IMR-90 (cell line): ENCODE measurements around the gene TRDMT1. TPM values are rescaled to one million over a fixed set of nuclear protein-coding genes. Genes with fewer than 3 reads are reported as not detected.

Experiments used
- ATAC-seq: fragments of 200-7000 bp; cut with Tn5 transposase; 2 replicates; pipeline ENCODE4 v1.9.1; 2020; ENCODE audit warnings: low read depth, mild to moderate bottlenecking, moderate library complexity
- BruUV-seq: library from RNA; stranded (reverse); fragments of 400-500 nt; replicated peaks from 2 replicates; lab custom pipeline; 2021; lab: Mats Ljungman, UMichigan
- CTCF ChIA-PET: fragments of 300-600 bp; formaldehyde crosslinking; extraction: SDS; loops from one replicate; lab custom pipeline; 2021; ENCODE audit warnings: antibody characterized with exemption; lab: Yijun Ruan, JAX
- POLR2A ChIA-PET: fragments of 300-600 bp; sonication (Branson Sonifier 250); formaldehyde crosslinking; loops from one replicate; lab custom pipeline; 2022; ENCODE audit warnings: antibody characterized with exemption; ENCODE audit not compliant: unreplicated experiment; lab: Charles Lee
- DNase-seq: peaks from one replicate; pipeline ENCODE4 v3.0.0; 2013
- H2AFZ ChIP-seq: replicated peaks from 2 replicates; pipeline ENCODE3; 2013; ENCODE audit warnings: low read length, mild to moderate bottlenecking; ENCODE audit not compliant: poor library complexity
- H2AK5ac ChIP-seq: 2 replicates; pipeline ENCODE4 v1.6.1; 2013; ENCODE audit warnings: low read depth, low read length, inconsistent platforms
- H2AK9ac ChIP-seq: replicated peaks from 2 replicates; pipeline ENCODE3; 2013; ENCODE audit warnings: mild to moderate bottlenecking, low read depth, low read length, moderate library complexity; ENCODE audit not compliant: poor library complexity
- H2BK120ac ChIP-seq: 2 replicates; pipeline ENCODE4 v1.6.1; 2013; ENCODE audit warnings: low read depth, low read length, inconsistent platforms
- H2BK15ac ChIP-seq: 3 replicates; pipeline ENCODE4 v1.6.1; 2013; ENCODE audit warnings: low read depth, low read length, inconsistent platforms
- H2BK20ac ChIP-seq: 2 replicates; pipeline ENCODE4 v1.6.1; 2013; ENCODE audit warnings: low read depth, mild to moderate bottlenecking, inconsistent platforms, low read length, moderate library complexity
- H2BK5ac ChIP-seq: 2 replicates; pipeline ENCODE4 v1.6.1; 2013; ENCODE audit warnings: mild to moderate bottlenecking, low read depth, low read length, inconsistent platforms; ENCODE audit not compliant: poor library complexity, severe bottlenecking
- H3K14ac ChIP-seq: replicated peaks from 2 replicates; pipeline ENCODE4 v1.6.1; 2013; ENCODE audit warnings: low read depth, low read length, inconsistent platforms
- H3K18ac ChIP-seq: 2 replicates; pipeline ENCODE4 v1.6.1; 2013; ENCODE audit warnings: low read depth, low read length, control low read depth
- H3K23ac ChIP-seq: 2 replicates; pipeline ENCODE4 v1.6.1; 2013; ENCODE audit warnings: low read depth, low read length, inconsistent platforms
- H3K27ac ChIP-seq: 2 replicates; pipeline ENCODE4 v1.5.1; 2013; ENCODE audit warnings: mild to moderate bottlenecking, control low read depth, low read length; ENCODE audit not compliant: insufficient read depth
- H3K27me3 ChIP-seq: 2 replicates; pipeline ENCODE4 v1.6.1; 2013; ENCODE audit warnings: low read length; ENCODE audit not compliant: control insufficient read depth, insufficient read depth
- H3K36me3 ChIP-seq: 2 replicates; pipeline ENCODE4 v1.6.1; 2013; ENCODE audit warnings: low read length, mixed read lengths; ENCODE audit not compliant: control insufficient read depth, insufficient read depth
- H3K4ac ChIP-seq: 2 replicates; pipeline ENCODE4 v1.6.1; 2013; ENCODE audit warnings: low read depth, low read length, inconsistent platforms
- H3K4me1 ChIP-seq: 2 replicates; pipeline ENCODE4 v1.6.1; 2013; ENCODE audit warnings: low read length, mixed read lengths; ENCODE audit not compliant: control insufficient read depth, insufficient read depth
- H3K4me2 ChIP-seq: 2 replicates; pipeline ENCODE4 v1.6.1; 2013; ENCODE audit warnings: low read depth, mild to moderate bottlenecking, control low read depth, low read length, moderate library complexity
- H3K4me3 ChIP-seq: 2 replicates; pipeline ENCODE4 v1.5.1; 2013; ENCODE audit warnings: low read depth, mild to moderate bottlenecking, control low read depth, low read length, moderate library complexity; ENCODE audit not compliant: insufficient read depth
- H3K56ac ChIP-seq: 2 replicates; pipeline ENCODE4 v1.6.1; 2013; ENCODE audit warnings: low read length, inconsistent platforms; ENCODE audit not compliant: insufficient read depth; ENCODE audit errors: extremely low read depth
- H3K79me1 ChIP-seq, 2 experiments: 2 replicates each; pipeline ENCODE4 v1.6.1; 2013; ENCODE audit warnings: low read length in 2 of 2, inconsistent platforms in 1 of 2, low read depth in 1 of 2
- H3K9ac ChIP-seq: 2 replicates; pipeline ENCODE4 v1.6.1; 2013; ENCODE audit warnings: low read depth, low read length, control low read depth
- H3K9me1 ChIP-seq: 2 replicates; pipeline ENCODE4 v1.6.1; 2013; ENCODE audit warnings: low read length, inconsistent platforms; ENCODE audit not compliant: insufficient read depth
- H3K9me3 ChIP-seq: 2 replicates; pipeline ENCODE4 v1.6.1; 2013; ENCODE audit warnings: low read length; ENCODE audit not compliant: control insufficient read depth, insufficient read depth
- H4K20me1 ChIP-seq: 2 replicates; pipeline ENCODE4 v1.6.1; 2013; ENCODE audit warnings: low read length, inconsistent platforms; ENCODE audit not compliant: insufficient read depth
- H4K5ac ChIP-seq: 2 replicates; pipeline ENCODE4 v1.6.1; 2013; ENCODE audit warnings: mild to moderate bottlenecking, low read depth, low read length, control low read depth
- H4K8ac ChIP-seq, 2 experiments: 2 replicates each; pipeline ENCODE4 v1.6.1; 2013; ENCODE audit warnings: low read depth in 2 of 2, low read length in 2 of 2, control low read depth in 1 of 2, inconsistent platforms in 1 of 2
- H4K91ac ChIP-seq: 2 replicates; pipeline ENCODE4 v1.6.1; 2013; ENCODE audit warnings: low read depth, low read length, inconsistent platforms; ENCODE audit not compliant: insufficient read depth
- USF2 ChIP-seq: fragments of 150-350 bp; IDR thresholded peaks from 2 replicates; pipeline ENCODE4 v1.6.1; 2017; ENCODE audit warnings: mild to moderate bottlenecking, antibody characterized with exemption, low read length, low read depth
- WGBS, 2 experiments: methylation state at CpG; one replicate each; pipeline versions ENCODE4 v1.1.5 to v1.1.7; 2013; ENCODE audit warnings: missing lambda C conversion rate in 2 of 2; ENCODE audit not compliant: insufficient read length in 1 of 2; ENCODE audit errors: extremely low coverage in 2 of 2; 5-methylcytosine and 5-hydroxymethylcytosine counted together
- dilution Hi-C: fragments of 300-500 bp; cut with HindIII; formaldehyde crosslinking; loops from one replicate; pipeline ENCODE4 v1.14.3; 2018; ENCODE audit warnings: low sequenced_read_pairs; ENCODE audit not compliant: unreplicated experiment
- in situ Hi-C: fragments of 300-500 bp; cut with MboI; formaldehyde crosslinking; loops from 3 replicates; pipeline ENCODE4 v1.14.3; 2019; ENCODE audit warnings: low sequenced_read_pairs, inconsistent platforms, mixed read lengths
- intact Hi-C: fragments of 100-400 bp; cut with micrococcal nuclease; formaldehyde crosslinking; loops from 2 replicates; pipeline ENCODE4 v1.10.0; 2022
- polyA plus RNA-seq, 3 experiments: library from polyadenylated mRNA; depleted of rRNA; stranded (reverse); fragments of >200 nt; gene quantifications; 2 replicates each; pipeline ENCODE4 v1.2.3, GENCODE V29; 2012; ENCODE audit warnings: low replicate concordance in 1 of 3
- total RNA-seq: library from RNA; depleted of rRNA; stranded (reverse); fragments of >200 nt; gene quantifications from 2 replicates; pipeline ENCODE4 v1.2.3, GENCODE V29; 2012

The TRDMT1 gene
- total and polyA plus RNA-seq, 2 of the 4 experiments (the other 2 are of a cell fraction), result 2.1 to 4.7 TPM

DNA sequence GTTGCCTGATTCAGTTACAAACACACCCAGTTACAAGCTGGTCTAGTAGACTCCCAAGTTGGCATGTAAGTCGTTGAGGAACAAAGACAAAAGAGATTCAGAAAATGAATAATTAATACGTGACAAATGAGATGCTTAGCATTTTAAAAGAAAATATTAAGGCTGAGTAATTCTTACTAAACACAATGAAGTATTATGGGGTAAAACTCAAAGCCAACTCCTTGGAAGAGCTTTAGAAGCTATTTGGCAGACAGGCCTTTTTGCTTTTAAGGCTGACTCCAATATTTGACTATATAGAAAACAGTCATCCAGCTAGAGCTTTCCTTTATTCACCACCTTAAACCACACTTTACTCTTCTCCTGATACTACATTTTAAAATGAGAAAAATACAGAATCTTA, 5.4 kb downstream of the TRDMT1 start:
- H3K9me1 ChIP-seq, result 0 out of 2 replicates have a peak, but pooled peaks cover 4% of the 10 kb centered on the region
- no peaks in the 10 kb centered on the region for H3K27me3 ChIP-seq
- no peak overlapping the region for H3K56ac ChIP-seq
- CTCF ChIA-PET, result no interaction called here
- H2BK120ac ChIP-seq, result no peak overlapping the region
- dilution Hi-C loops, result no loop called here
- ATAC-seq (no peak), DNase-seq (no peak)
- no peaks in the 10 kb centered on the region for H3K36me3 ChIP-seq
- no peaks in the 10 kb centered on the region for H4K20me1 ChIP-seq
- WGBS, 2 experiments, result no CpG with 5 or more reads among the region's 2 CpGs
- intact Hi-C loops, result no loop called here
- H2BK15ac ChIP-seq, result no peak overlapping the region
- no peak overlapping the region for H3K9ac ChIP-seq
- in situ Hi-C loops, result no loop called here
- H3K4me1 ChIP-seq, result peaks cover 4% of the 10 kb centered on the region; the same call in 1 of the 2 replicates
- H3K9me3 ChIP-seq, result no peaks in the 10 kb centered on the region
- H3K4me3 ChIP-seq, result no peak overlapping the region
- no peak overlapping the region for H3K4ac ChIP-seq
- no peak overlapping the region for H3K27ac ChIP-seq
- TF ChIP-seq USF2, result no peak
- H2BK20ac ChIP-seq, result no peak overlapping the region
- H3K23ac ChIP-seq, result no peak overlapping the region
- no TSS peak for BruUV-seq
- peaks cover 15 to 36% of the 10 kb centered on the region in 2 experiments for H3K79me1 ChIP-seq
- no peak overlapping the region for H4K5ac ChIP-seq
- H4K8ac ChIP-seq, result no peak overlapping the region
- no peak overlapping the region for H3K14ac ChIP-seq
- H2BK5ac ChIP-seq, result no peak overlapping the region
- no peak overlapping the region for H4K91ac ChIP-seq
- no peak overlapping the region for H3K18ac ChIP-seq
- no peak overlapping the region for H2AK5ac ChIP-seq
- H2AFZ ChIP-seq, result no peak overlapping the region
- POLR2A ChIA-PET, result no interaction called here
- no peak overlapping the region for H2AK9ac ChIP-seq
- H3K4me2 ChIP-seq, result no peak overlapping the region
